NOMO-1 treated with DMSO at 0.1 percent for 48 hours (cell line): ENCODE data around the gene EXOSC6.
A peak's percentile ranks its signal among the peaks of the same experiment; 100 is the strongest.
"Not testable (repeated sequence)": the region's sequence is repeated elsewhere in the genome, so short reads cannot be mapped to it uniquely, and the experiment has no call there.

Experiments
- DNase-seq: peaks from one replicate; lab custom pipeline; 2025; ENCODE audit not compliant: unreplicated experiment; lab: John Stamatoyannopoulos, UW

The EXOSC6 gene

DNA sequence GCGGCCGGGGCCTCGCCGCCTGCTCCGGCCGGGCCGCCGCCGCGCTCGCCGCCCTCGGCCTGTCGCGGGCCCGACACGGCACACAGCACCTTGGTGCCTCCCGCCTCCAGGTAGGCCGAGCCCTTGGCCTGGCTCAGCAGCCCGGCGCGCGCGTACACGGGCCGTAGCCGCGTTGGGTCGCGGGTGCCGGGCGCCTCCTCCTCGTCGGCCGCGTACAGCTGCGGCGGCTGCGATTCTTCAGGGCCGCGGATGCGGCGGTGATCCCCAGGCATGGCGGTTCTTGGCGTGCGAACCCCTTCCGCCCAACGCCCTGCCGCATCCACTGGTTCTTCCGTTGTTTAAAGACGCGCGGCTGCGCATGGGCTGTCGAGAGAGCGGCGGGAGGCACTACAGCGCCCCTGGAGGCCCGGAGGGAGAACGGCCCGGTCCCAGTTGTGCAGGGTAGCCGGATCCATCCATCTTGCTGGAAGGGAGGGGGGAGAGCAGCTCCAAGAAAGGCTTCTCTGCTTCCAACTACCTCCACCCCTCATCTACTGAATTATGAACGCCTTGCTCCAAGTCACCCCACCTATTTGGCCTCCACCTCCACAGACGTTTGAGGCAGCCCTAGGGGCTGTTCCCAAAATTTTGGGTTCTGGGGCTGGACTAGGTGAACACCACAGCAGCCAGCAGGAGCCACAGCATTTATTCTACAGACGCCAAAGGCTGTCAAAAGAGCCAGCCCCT, at the start of gene EXOSC6:
TSS of gene EXOSC6 (minus strand) at position 312 of the 726 bp plus-strand sequence. CDS start at position 272, 40 bp downstream.
- peak; percentile 95 for DNase-seq

DNA sequence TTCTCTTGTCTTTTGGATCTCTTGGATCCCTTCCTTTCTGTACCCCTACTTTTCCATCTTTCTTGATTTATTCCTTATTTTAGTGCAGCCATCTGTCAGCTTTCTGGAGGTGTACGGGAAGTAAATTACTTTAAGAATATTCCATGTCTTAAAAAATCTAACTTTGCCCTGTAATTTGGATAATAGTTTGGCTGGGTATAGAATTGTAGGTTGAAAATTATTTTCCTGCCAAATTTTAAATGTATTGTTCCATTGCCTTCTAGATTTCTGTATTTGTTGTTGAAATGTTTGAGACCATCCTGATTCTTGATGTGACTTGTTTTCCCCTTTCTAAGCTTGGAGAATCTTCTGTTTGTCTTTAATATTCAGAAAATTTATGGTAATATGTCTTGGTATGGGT, 49.4 kb upstream of the EXOSC6 start:
- DNase-seq, result no peak

DNA sequence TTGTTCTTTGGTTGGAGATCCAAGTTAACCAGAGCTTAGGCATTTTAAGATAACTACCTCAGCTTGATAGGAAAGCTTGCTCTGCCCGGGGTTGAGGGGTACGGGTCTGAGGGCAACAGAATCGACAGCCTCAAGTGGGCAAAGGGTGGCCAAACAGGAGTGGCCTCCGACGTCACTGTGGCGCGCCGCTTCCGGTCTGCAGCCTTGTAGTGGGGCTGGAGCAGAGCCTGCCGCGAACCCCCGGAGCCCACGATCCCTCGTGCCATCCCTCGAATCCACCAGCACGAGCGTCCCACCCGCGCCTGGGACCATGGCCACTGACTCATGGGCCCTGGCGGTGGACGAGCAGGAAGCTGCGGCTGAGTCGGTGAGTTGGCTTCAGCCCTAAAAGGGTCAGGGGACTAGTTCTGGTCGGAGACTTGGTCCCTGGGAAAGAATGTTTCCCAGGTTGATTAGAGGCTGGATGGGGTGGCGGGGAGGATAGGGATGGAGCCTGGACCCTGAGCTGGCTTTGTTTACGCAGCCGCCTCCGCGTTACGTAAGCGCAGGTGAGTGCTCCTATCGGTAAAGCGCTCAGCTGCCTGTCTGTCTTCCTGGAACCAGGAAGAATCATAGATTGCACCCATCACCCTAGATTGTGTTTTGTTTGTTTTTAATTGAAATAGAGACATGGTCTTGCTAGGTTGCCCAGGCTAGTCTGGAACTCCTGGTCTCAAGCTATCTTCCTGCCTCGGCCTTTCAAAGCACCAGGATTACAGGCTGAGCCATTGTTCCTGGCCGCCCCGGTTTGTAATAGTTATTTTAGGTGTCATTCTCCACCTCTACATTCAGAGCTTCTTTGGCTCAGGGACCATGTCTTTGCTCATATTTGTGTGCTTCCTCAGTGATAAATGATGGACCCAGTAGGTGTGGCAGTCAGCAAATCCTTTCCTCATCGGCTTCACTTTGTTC, 47.5 kb upstream of the EXOSC6 start, which contains the start of gene DDX19B:
TSS of gene DDX19B (plus strand) at position 199 of the 951 bp plus-strand sequence. CDS start at position 311, 112 bp downstream.
- peak; percentile 62 for DNase-seq

DNA sequence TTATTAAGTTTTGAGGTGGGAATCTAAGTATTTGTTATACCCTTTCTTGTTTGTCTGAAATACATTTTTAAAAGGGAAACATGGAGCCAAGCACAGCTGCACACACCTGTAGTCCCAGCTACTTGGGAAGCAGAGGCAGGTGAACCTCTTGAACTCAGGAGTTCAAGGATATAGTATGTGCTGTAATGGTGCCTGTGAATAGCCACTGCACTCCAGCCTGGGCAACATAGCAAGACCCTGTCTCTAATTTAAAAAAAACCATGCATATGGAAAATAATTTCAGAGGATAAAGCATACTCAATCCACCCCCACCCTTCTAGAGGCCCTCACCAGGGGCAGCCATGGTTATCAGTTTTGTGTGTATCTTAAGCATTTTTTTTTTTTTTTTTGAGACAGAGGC, 43.9 kb upstream of the EXOSC6 start:
- no peak for DNase-seq

DNA sequence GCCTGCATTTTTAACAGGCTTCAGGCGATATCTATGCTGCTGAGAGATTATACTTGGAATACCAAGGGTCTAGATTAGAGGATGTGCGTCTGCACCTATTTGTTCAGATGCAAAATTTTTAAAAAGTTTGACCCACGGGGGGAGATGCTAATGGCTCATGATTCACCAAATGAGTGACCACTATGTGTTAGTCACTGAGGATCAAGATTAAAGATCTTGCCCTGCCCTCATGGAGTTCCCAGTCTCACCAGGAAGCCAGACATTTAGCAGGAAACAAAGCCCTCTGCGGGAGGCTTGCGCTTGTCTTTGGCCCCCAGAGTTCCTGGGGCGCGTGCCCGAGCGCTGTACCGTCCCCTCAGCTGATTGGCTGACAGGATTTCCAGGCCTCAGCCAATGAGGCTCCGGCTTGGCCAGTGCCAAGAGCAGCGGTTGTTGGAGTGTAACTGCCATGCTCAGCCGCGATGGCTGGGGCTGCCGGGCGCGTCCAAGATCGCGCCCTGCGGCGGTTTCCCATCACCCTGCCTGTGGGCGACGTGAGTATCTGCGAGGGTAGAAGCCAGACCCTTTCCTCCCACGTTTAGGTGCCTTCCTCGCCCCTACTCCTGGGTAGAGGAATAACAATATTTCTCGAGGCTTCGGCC, 42.8 kb upstream of the EXOSC6 start:
- no peak for DNase-seq

DNA sequence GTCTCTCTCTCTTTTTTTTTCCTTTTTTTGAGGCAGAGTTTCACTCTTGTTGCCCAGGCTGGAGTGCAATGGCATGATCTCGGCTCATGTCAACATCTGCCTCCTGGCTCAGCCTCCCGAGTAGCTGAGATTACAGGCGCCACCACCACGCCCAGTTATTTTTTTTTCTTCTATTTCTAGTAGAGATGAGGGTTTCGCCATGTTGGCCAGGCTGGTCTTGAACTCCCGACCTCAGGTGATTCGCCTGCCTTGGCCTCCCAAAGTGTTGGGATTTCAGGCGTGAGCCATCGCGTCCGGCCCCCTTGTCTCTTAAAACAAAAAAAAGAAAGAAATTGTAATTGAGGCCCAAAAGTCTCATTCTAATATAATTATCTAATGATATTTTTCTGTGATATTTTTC, 40.4 kb upstream of the EXOSC6 start:
- DNase-seq, result not testable (repeated sequence)

DNA sequence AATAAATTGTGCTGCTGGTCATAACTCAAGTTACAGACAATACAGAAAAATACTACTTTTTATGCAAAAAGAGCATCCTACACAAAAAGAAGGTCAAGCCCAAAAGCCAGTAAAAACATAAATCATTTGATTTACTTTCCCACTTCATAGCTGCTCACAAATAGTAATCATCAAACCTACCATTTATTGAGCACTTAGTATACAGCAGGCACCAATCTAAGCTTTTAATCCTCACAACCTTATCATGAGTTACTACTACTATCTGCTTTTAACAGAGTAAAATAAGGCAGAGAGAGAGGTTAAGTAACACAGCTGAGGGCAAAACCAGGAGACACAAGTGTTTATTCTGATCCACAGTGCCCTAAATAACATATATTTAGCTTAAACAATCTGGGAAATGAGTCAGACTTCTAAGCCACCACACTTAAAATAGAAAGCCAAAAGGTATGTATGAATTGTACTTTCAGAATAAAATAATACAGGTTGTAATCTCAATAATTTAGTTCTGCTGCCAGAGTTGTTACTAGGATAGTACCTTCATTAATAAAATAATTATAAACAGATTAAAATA, 39.3 kb upstream of the EXOSC6 start:
- no peak for DNase-seq

DNA sequence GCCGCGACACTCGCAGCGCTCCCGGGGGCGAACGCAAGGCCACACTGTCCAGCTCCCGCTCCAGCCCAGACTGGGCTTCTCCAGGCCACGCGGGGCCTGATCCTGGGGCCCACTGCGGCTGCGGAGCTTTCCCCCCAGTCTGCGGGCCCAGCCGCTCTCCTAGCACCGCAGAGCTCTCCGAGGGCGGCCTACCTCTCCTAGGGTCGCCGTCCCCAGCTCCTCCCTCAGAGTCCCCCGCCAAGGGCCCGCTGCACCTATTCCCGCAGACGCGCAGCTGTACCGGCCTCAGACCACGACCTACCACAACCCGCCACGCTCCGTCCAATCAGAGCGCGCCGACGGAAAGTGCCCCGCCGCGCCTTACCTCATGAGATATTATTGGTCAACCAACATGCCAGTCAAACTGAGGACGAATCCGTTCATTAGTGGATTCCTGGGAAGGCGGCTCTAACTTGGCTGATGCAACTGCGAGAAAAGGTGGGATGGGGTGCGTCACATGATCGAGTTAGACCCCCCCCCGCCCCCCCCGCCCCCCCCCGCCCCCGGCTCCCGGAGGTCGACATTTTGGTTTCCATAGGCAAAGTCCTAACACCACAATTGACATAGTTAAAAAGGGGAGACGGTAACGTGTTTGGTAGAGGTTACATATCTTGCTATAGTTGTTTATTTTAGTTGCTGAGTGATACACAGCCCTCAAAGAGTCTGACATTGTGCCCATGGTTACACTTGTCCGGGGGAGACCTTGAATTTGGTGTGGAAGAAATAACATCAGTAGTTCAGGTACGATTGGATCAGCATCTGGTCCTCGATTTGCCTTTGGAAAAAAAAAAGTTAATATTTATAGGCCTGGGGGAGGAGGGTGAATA, 37.7 kb upstream of the EXOSC6 start, which contains the start of gene AARS1:
TSS of gene AARS1 (minus strand) at position 278 of the 866 bp plus-strand sequence. CDS start 6,743 bp downstream, outside the sequence.
- DNase-seq, result peak; percentile 97

DNA sequence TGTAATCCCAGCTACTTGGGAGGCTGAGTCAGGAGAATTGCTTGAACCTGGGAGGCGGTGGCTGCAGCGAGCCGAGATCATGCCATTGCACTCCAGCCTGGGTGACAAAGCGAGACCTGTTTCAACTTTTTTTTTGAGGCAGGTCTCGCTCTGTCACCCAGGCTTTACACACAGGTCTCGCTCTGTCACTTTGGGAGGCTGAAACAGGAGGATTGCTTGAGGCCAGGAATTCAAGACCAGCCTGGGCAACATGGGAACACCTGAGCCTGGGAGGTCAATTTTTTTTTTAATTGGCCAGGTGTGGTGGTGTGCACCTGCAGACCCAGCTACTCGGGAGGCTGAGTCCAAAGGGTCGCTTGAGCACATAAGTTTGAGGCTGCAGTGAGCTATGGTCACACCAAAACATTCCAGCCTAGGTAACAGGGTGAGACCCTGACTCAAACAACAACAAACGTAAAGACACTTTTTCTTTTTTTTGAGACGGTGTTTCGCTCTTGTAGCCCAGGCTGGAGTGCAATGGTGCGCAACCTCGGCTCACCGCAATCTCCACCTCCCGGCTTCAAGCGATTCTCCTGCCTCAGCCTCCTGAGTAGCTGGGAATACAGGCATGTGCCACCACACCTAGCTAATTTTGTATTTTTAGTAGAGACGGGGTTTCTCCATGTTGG, 35.7 kb upstream of the EXOSC6 start:
- peak; percentile 35 for DNase-seq

DNA sequence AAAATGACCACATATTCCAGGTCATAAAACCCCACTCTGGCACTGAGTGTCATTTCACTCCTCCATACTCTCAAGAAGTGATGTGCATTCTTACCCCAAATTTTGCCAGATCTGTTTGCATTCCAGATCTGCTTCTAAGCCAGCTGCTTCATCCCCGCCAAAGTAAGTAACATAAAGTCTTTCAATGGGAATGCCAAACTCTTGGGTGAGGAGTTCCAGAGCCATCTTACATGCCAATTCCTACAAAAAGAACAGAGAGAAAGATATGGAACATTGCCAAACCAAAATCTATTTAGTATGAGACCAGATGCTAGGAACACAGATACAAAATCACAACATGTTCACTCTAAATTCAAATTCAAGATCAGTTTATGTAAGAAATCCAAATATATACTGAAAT, 24.7 kb upstream of the EXOSC6 start:
- no peak for DNase-seq

DNA sequence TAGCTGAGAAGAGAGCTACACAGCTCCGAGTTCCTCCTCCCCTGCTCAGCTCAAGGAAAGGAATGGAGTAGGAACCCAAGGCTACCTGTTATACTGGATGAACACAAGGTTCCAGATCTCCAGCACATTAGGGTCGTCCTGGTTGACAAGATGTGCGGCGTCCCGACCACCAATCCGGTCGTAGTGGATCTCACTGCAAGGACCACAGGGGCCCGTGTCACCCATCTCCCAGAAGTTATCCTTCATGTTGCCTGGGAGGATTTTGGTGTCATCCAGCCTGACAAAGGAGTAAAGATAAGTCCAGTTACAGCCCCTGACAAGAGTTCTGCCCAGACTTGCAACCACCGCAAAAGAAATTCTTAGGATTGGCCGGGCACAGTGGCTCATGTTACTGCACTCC, 20.0 kb upstream of the EXOSC6 start:
- DNase-seq, result no peak

DNA sequence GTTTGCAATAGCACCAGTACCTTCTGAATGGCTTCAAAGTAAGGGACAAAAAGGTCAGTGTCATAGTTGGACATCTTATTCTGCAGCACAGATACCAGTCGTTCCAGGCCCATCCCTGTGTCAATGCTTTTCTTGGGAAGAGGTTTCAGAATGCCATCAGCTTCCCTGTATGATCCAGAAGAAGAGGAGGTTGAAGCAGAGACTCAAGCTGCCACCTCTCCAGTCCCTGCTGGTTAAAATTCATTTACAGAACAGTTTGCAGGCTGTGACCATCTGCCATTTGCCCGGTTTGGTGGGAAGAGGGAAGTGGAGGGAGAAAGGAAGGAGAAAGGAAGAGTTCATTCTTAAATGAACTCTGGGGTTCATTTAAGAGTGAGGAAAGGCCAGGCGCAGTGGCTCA, 18.4 kb upstream of the EXOSC6 start:
- no peak for DNase-seq

DNA sequence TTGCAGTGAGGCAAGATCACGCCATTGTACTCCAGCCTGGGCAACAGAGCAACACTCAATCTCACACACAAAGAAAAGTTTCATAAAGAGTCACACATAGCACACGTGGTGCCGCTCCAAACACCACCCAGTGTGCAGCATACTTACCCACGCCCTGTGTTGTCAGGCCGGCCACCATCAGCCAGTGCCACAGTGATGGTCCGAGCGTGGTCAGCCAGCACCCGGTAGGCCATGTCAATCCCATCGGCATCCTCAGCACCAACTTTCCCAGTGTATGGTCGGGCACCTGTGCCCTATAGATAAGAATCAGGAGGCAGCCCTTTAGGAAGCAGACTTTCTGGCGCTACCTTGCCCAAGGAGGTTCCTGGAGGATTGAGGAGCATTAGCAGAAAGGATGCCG, 17.7 kb upstream of the EXOSC6 start:
- no peak for DNase-seq

DNA sequence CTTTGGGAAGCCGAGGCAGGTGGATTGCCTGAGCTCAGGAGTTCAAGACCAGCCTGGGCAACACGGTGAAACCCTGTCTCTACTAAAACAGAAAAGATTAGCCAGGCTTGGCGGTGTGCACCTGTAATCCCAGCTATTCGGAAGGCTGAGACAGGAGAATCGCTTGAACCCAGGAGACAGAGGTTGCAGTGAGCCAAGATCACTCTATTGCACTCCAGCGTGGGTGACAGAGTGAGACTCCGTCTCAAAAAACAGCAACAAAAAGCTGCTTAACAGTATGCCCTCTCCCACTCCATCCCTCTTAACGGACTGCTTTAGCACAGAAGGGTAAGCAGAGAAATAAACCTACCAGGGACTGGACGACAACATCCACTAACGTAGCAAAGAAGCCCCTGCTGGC, 16.2 kb upstream of the EXOSC6 start:
- not testable (repeated sequence) for DNase-seq

DNA sequence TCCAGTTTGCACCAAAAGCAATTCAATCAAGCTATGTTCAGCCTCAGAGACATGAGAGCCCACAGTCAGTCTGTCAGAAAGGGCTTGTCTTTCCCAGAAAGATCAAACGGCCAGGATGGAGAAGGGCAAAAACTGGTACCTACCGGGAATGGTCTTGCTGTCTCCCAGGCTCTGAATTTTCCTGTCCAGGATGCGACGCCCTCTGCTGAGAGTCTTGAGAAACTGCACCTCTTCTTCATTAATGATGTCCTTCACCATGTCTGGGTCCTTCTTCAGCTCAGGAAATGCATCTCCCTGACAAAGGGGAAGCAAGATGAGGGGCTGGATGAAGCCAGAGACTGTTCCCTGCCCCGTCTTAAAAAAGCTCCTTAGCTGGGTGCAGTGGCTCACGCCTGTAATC, 15.8 kb upstream of the EXOSC6 start:
- DNase-seq, result peak; percentile 35

DNA sequence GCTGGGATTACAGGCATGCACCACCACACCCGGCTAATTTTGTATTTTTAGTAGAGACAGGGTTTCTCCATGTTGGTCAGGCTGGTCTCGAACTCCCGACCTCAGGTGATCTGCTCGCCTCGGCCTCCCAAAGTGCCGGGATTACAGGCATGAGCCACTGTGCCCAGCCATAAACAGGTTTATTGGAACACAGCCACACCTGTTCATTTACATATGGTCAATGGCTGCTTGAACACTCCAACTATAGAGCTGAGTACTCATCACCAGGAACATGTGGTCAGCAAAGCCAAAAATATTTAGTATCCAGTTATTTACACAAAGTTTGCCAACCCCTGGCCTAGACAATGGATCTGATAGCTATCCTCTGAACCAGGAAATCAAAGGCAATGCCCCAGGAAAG, 8.2 kb upstream of the EXOSC6 start:
- DNase-seq, result not testable (repeated sequence)

DNA sequence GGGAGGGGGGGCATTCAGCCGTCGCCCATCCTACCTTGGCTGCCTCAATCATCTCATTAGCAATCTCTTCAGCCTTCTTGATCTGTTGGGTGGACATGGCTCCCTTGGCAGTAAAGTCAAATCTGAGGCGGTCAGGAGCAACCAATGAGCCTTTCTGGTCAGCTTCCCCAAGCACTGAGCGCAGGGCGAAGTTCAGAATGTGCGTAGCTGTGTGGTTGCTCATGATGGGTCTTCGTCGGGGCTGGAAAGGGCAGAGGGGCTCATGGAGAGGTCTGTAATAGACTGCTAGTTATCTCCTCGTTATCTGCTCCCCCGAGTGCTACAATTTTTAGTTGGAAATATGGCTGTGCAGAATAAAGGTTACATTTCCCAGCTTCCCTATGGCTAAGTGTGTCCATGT, 7.2 kb upstream of the EXOSC6 start:
- DNase-seq, result no peak

DNA sequence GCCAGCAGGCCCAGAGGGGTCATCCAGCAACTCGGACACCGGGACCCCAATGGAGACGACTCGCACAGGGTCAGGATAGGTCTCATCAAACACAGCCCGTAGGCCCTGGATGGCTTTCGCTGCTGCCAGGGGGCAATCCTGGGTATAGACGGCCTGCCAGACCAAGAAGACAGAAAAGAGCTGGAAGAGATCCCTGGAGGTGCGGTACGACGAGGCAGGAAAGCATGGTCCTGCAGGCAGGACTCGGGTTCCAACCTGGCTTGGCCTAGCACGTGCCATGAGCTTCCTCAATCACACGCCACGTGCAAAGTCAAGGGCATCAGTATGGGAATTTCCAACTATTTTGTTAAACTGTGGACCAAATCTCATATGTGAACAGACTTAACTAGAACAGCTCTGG, 6.3 kb upstream of the EXOSC6 start:
- no peak for DNase-seq

DNA sequence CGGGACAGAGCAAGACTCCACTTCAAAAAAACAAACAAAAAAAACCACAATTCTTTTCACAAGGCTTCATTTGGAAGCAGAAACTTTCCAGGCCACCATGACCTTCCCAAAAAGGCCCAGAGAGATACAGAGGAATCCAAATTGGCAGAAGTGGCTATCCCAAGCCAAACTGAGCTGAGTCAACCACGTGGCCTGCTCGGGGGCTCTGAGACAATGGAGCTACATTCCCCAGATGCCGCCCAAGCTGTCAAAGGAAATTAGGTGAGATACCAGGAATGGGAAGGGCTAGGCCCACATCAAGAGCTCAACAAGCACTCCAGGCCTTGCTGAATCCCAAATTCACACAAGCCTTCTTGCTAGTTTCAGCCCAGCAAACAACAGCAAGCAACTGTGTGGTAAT, 5.7 kb upstream of the EXOSC6 start:
- no peak for DNase-seq

DNA sequence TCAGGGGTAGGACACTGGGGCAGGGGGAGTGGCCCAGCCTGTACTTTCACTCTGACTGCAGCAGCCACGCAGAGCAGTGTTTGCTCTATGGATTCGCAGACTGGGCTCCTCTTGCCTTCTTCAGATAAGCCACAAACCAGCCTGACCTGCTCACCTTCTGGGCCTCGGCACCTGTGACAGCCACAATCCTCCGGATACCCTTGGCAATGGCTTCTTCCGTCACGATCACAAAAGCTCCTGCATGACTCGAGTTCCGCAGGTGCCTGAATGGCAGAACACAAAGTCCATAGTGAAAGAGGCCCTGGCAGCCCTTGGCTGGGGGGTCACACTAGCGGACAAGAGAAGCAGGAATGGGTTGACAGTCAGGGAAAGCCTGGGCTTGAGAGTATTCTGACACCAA, 3.8 kb upstream of the EXOSC6 start:
- DNase-seq, result no peak
